HTERT RPE-1 (cell line): Measurements from ENCODE around the gene FOXD4L4.
"Not testable (repeated sequence)": the region's sequence is repeated elsewhere in the genome, so short reads cannot be mapped to it uniquely, and the experiment has no call there.

ENCODE experiments used
- in situ Hi-C: fragments of 300-500 bp; cut with MboI; formaldehyde crosslinking; loops from 4 replicates; pipeline ENCODE4 v1.14.3; 2020; ENCODE audit warnings: low sequenced_read_pairs

The FOXD4L4 gene

DNA sequence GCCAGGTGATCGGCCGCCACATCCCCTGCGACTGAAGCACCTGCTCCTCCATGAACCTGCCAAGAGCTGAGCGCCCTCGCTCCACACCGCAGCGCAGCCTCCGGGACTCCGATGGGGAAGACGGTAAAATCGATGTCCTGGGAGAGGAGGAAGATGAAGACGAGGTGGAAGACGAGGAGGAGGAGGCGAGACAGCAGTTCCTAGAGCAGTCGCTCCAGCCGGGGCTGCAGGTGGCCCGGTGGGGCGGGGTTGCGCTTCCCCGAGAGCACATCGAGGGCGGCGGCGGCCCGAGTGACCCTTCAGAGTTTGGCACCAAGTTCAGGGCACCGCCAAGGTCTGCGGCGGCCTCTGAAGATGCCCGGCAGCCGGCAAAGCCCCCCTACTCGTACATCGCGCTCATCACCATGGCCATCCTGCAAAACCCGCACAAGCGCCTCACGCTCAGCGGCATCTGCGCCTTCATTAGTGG is at the start of gene FOXD4L4:
FOXD4L4 (plus strand) TSS at position 51 of the 469 bp plus-strand sequence; CDS start at position 51, 0 bp downstream.
- in situ Hi-C loops = not testable (repeated sequence)

DNA sequence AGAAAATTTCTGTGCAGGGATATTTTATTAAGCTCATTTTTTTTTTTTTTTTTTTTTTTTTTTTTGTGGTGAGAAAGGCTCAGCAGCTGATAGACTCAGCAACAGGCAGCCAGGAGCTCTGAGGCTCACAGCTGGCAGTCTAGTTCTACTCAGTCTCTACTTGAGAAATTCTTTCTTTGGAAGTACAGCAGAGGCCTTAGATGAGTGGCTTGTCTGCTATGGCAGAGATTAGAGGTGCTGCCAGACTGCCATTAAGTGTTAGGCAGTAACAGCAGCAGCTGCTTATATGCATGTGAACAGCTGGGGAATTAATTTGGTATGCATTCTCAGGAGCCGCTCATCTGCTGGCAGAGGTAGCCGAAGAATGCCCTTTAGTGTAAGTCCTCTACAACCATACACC is 33.4 kb upstream of the FOXD4L4 start:
- in situ Hi-C loops = not testable (repeated sequence)

DNA sequence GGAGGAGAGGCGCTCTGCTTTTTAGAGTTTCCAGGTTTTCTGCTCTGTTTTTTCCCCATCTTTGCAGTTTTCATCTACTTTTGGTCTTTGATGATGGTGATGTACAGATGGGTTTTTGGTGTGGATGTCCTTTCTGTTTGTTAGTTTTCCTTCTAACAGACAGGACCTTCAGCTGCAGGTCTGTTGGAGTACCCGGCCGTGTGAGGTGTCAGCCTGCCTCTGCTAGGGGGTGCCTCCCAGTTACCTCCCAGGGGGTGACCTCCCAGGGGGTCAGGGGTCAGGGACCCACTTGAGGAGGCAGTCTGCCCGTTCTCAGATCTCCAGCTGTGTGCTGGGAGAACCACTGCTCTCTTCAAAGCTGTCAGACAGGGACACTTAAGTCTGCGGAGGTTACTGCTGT is 22.5 kb upstream of the FOXD4L4 start:
- in situ Hi-C loops = not testable (repeated sequence)

DNA sequence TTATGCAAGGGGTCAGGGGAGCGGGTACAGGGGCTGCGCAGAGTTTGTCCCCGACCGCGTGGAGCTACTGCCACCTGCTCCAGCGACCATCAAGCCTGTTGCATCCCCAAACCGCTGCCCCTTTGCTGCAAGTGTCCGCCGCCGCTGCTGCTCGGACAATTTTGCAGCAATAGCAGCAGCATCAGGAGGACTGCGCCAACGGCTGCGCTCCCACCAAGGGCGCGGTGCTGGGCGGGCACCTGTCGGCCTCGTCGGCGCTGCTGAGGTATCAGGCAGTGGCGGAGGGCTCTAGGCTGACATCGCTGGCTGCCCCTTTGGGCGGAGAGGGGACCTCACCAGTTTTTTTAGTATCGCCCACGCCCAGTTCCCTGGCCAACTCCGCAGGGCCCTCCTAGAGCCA is 1.2 kb downstream of the FOXD4L4 start:
- in situ Hi-C loops = not testable (repeated sequence)
